Dendritic cell treated with granulocyte-macrophage colony-stimulating factor and Interleukin-4, amounts not matched to agents 40 ng/mL and 50 ng/mL, for 4 days (primary cell): Measurements from ENCODE around the gene MMEL1.

Experiments
- H3K27ac Mint-ChIP-seq: one replicate; pipeline ENCODE4 v1.8.0; 2022; ENCODE audit warnings: mild to moderate bottlenecking, mixed read lengths
- H3K27me3 Mint-ChIP-seq: one replicate; pipeline ENCODE4 v1.8.0; 2022; ENCODE audit warnings: mild to moderate bottlenecking, mixed read lengths
- H3K36me3 Mint-ChIP-seq: one replicate; pipeline ENCODE4 v1.8.0; 2022; ENCODE audit warnings: low read depth, mixed read lengths
- H3K4me1 Mint-ChIP-seq: one replicate; pipeline ENCODE4 v1.8.0; 2022; ENCODE audit warnings: low read depth, mixed read lengths
- H3K4me3 Mint-ChIP-seq: one replicate; pipeline ENCODE4 v1.8.0; 2022; ENCODE audit warnings: mild to moderate bottlenecking, moderate library complexity, mixed read lengths
- H3K9me3 Mint-ChIP-seq: one replicate; pipeline ENCODE4 v1.8.0; 2022; ENCODE audit warnings: mixed read lengths
- intact Hi-C: fragments of 100-400 bp; cut with micrococcal nuclease; formaldehyde crosslinking; loops from one replicate; pipeline ENCODE4 v1.15.0; 2022

MMEL1 gene

DNA sequence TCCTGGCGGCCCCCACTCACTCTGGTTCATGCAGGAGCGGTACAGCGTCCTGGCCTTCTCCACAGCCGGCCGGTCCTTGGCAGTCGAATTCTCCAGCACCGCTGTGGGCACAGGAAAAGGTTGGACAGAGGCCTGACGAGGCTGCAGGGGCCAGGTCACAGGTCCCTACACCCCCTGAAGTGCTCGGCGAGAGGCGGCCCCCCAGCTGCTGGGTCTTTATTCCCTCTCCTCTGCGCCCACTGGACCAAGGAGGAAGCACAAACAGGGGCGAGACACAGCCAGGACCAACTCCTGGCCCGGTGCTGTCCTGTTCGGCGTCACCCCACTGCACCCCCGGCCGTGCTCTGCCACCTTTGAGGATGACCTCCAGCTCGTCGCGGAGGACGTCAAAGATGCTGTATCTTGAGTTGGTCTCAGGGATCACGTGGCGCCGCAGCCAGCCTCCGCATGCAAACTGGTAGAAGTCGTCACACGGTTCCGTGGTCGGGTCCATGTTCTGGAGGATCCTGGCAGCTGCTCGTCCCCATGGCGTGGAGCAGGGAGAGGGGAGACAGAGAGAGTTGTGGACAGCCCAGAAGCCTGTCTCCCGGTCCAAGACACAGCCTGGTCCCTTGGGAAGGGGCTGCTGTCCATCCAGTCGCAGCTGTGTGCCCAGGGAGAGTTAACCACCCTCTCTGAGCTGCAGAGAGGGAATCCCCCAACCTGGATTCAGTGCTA is 23.3 kb downstream of the MMEL1 start:
- Mint-ChIP-seq H3K9me3 (peaks cover 15% of the 10 kb centered on the region), H3K27me3 (peaks cover 26% of the 10 kb centered on the region), H3K27ac (no peak overlapping the region), H3K4me1 (no peaks in the 10 kb centered on the region), H3K4me3 (no peak overlapping the region), H3K36me3 (no peaks in the 10 kb centered on the region)
- intact Hi-C loops: no loop called here

DNA sequence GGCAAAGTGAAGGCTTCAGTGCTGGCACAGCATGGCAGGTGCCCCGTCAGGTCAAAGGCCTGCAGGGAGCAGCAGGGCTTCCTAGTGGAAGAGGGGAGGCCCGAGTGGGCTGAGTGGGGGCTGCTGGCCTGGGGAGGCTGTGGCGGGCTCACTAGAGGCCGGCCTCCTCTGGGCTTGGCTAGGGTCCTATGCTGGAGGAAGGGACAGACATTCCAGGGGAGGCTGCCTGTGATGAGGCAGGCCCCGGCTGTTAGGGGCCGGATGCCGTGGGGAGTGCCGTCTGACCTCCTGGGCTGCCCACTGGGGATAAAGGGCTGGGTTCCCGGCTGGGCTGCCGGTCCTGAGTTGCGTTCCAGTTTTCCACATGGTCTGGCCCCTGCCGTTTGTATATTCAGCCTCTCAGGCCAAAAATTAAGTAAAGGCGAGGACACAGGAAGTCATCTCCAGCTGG is 25.1 kb downstream of the MMEL1 start:
- intact Hi-C loops: no loop called here
- Mint-ChIP-seq H3K27me3 (peaks cover 17% of the 10 kb centered on the region), H3K4me3 (no peak overlapping the region), H3K36me3 (no peaks in the 10 kb centered on the region), H3K4me1 (no peaks in the 10 kb centered on the region), H3K9me3 (no peaks in the 10 kb centered on the region), H3K27ac (no peak overlapping the region)

DNA sequence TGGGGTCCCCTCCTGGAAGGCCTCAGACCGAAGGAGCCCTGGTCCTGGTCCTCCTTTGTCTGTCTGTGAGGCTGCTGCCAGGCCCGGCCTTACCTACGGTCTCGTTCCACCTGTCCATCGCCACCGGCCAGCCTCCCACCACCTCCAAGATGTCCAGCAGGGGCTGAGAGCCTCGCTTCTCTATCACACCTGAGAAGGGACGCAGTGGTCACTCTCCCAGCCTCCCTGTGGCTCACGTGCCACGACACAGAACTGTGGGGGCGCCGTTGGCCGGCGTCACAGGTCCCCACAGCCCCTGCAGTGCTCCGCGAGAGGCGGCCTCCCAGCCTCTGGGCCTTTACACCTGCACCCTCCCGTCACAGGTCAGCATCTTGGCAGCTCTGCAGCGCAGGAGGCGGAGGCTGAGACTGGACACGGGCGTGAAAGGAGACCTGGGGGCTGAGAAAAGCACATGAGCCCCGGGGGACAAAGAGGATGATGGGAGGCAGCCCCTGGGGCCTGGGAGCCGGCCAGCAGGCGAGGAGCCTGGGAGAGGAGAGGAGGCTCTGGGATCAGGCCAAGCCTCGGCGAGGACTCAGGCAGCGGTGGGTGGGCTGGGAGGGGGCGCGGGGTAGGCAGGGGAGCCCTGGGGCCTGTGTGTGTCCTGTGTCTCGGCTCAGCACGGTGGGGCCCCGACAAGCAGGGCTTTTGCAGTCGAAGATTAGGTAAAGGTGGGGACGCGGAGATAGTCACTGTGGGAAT is 25.8 kb downstream of the MMEL1 start:
- Mint-ChIP-seq H3K27me3 (peaks cover 21% of the 10 kb centered on the region), H3K4me1 (no peaks in the 10 kb centered on the region), H3K9me3 (no peaks in the 10 kb centered on the region), H3K36me3 (no peaks in the 10 kb centered on the region), H3K27ac (no peak overlapping the region), H3K4me3 (no peak overlapping the region)
- intact Hi-C loops: no loop called here

DNA sequence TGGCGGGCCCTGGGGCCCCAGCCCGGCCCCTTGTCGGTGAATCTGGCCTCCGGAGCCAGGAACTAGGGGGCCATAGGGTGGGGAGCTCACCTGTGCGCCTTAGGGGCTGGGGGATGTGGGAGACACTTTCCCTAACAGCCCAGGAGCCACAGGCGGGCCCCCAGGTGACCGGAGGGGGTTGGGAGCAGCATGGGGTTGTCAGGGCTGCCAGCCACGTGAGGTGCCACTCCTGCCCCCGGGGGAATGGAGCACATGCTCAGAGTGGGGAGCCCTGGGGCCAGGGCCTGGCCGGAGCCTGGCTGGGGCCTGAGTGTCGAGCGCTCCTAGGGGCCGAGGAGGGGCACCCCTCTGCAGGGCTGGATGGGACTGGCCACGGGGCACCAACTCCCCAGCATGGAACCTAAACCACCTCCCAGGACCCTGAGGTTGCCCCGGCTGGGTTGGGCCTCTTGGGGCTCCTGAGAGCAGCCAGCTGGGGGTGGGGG is 26.4 kb downstream of the MMEL1 start:
- Mint-ChIP-seq H3K9me3 (no peaks in the 10 kb centered on the region), H3K4me1 (no peaks in the 10 kb centered on the region), H3K4me3 (no peak overlapping the region), H3K27me3 (peaks cover 23% of the 10 kb centered on the region), H3K36me3 (no peaks in the 10 kb centered on the region), H3K27ac (no peak overlapping the region)
- intact Hi-C loops: no loop called here

DNA sequence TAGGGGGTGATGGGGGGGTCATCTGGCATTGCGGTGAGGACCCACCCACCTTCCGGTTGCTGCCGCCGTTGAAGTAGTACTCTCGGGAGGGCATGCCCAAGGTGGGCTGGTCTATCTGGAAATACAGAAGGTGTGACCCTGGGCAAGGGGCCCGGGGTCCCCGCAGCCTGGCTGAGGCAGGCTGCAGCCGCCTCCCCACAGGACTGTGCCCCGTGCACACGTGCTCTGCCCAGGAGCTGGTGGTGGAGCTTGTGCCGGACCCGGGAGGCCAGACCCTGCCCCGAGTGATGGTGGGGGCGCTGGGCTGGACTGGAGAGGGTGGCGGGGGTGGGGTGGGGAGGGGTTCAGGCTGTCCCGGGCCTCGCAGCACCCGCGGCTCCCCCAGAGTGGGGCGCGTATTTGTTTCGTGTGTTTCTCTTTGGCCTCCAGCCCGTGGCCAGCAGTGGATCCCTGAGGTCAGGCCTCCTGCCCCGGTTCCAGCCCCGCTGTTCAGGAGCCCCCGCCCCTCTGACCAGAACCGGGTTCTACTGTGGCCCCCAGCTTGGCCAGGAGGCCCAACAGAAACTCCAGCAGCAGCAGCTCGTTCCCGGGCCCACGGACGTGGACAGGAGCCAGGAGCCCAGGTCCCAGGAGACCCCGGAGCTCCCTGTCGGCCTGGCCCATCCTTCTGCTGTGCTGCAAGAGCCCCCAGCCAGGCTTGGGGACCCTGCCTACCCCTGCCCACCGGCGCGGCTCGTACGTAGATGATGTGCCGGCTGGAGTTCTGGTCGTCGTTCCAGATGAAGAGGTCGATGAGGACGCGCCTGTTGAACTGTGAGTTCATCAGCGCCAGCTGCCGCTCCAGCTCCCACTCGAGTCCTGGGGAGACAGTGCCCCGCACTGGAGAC is 27.1 kb downstream of the MMEL1 start:
- no peaks in the 10 kb centered on the region for H3K36me3 Mint-ChIP-seq
- H3K27me3 Mint-ChIP-seq: peaks cover 19% of the 10 kb centered on the region
- no peaks in the 10 kb centered on the region for H3K4me1 Mint-ChIP-seq
- no peak overlapping the region for H3K4me3 Mint-ChIP-seq
- H3K27ac Mint-ChIP-seq: no peak overlapping the region
- intact Hi-C loops: no loop called here
- H3K9me3 Mint-ChIP-seq: no peaks in the 10 kb centered on the region

DNA sequence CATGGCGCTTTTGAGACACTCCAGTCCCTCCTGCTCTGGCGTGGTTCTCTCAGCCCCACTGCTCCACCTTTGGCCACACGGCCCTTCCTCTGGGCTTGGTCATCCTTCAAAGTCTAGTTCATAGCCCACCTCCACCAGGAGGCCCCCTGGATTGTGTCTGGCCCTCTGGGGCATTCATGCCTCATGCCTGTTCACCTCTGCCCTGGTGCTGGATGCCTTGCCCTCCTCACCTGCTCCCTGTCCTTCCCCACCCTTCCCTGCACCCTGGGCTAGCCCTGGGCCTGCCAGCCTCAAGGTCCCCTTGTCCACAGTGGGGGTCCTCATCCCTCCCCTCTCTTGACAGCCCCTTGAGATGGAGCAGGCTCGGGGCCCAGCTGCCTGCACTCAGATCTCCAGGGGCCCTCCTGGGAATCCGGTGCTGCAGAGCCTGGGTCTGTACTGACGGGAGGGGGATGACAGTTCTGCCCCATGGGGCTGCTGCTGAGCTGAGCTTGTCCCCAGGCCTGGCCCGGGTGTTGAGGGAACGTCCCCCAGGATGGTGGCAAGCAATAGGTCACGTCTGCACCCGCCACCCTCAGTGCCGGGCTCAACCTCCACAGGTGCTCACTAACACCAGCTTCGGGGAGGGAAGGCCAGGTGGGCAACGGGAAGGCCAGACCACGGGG is 27.8 kb downstream of the MMEL1 start:
- Mint-ChIP-seq H3K4me3 (no peak overlapping the region), H3K36me3 (no peaks in the 10 kb centered on the region), H3K4me1 (no peaks in the 10 kb centered on the region), H3K9me3 (no peaks in the 10 kb centered on the region), H3K27me3 (peaks cover 15% of the 10 kb centered on the region), H3K27ac (no peak overlapping the region)
- intact Hi-C loops: no loop called here

DNA sequence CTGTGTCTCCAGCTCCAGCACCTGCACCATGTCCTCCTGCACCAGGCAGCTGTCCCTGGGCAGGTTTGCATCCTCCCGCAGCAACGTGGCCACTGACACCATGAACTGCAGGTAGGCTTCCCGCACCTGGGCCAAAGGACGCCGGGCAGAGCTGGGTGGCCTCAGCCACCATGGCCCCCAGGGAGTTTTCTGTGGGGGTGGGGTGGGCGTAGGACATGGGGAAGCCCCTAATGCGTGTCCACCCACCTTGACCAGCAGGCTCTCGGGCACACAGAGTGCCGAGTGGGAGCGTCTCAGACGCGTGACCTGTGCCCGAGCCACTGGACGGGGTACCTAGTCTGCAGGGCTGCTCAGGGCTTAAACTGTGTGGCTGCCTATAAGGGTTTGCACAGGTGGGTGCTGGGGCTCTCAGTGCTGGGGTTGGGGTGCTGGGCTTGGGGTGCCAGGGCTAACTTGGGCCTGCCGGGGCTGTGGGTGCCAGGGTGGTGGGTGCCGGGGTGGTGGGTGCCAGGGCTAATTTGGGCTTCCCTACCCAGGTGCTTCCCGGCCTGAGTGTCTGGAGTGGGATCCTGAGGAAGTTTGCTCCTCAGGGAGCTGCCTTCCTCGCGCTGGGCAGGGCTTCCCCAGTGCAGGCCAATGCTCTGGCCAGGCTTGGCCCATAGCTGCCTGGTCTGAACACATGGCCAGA is 28.5 kb downstream of the MMEL1 start:
- H3K4me1 Mint-ChIP-seq: no peaks in the 10 kb centered on the region
- no peaks in the 10 kb centered on the region for H3K9me3 Mint-ChIP-seq
- intact Hi-C loops: no loop called here
- H3K36me3 Mint-ChIP-seq: no peaks in the 10 kb centered on the region
- no peak overlapping the region for H3K27ac Mint-ChIP-seq
- no peak overlapping the region for H3K4me3 Mint-ChIP-seq
- peaks cover 11% of the 10 kb centered on the region for H3K27me3 Mint-ChIP-seq

DNA sequence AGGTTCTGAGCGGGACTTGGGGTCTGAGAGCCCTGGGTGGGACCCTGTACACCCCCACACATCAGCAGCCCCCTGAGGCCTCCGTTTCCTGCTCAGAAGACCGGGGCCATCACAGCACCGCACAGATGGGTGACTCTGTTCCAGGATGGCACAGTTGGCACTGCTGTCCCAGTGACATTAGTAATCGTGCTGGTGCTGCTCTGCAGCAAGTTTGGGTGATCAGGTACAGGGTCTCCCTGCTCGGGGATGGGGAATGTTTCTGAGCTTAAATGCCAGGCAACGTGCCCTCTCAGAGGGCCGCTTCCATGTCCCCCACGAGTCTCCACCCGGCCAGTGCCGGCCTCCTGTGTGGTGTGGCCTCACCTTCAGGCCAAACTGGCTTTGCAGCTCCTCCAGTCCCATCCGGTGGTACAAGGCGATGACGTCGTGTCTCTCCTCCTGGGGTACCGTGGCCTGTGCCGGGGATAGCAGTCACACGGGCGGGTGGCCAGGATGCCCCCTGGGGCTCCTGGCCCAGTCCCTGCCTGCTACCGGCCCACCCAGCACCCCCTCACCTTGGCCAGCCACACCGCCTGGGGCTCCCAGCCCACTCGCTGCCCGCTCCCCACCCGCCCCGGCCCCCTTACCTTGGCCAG is 29.2 kb downstream of the MMEL1 start:
- no peaks in the 10 kb centered on the region for H3K9me3 Mint-ChIP-seq
- peaks cover 3% of the 10 kb centered on the region for H3K4me1 Mint-ChIP-seq
- peaks cover 11% of the 10 kb centered on the region for H3K27me3 Mint-ChIP-seq
- H3K36me3 Mint-ChIP-seq: no peaks in the 10 kb centered on the region
- intact Hi-C loops: no loop called here
- H3K4me3 Mint-ChIP-seq: no peak overlapping the region
- no peak overlapping the region for H3K27ac Mint-ChIP-seq

DNA sequence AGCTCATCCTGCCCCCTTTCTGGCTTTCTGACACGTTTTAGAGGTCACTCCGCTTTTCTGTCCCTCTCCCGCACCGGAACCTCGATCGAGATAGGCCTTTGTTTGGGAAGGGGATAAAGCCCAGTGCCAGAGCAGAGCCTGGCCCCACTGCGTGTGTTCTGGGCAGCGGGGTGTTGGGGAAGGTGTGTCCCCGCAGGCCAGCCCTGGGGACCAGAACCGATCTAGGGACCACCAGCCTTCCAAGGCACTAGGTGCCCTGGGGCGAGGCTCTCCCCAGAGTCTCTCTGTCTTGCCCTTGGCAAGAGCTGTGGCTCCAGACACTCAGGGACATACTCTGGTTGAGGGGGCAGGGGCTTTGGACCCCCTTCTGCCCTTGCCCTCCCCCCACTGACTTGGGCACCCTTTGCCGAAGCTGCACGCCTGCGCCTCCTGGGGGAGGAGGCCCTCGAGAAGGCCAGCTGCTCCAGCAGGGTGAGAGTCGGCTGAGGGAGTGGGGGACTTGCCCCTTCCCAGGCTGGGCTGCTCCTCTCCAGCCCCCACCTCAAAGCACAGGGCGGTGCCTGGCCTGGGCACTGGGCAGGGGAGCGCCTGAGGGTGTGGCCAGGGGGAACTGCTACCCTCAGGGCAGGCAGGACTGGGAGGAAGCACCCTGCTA is 29.8 kb downstream of the MMEL1 start:
- no peak overlapping the region for H3K27ac Mint-ChIP-seq
- H3K9me3 Mint-ChIP-seq: no peaks in the 10 kb centered on the region
- H3K4me3 Mint-ChIP-seq: no peak overlapping the region
- no peaks in the 10 kb centered on the region for H3K36me3 Mint-ChIP-seq
- peaks cover 14% of the 10 kb centered on the region for H3K27me3 Mint-ChIP-seq
- peaks cover 5% of the 10 kb centered on the region for H3K4me1 Mint-ChIP-seq
- intact Hi-C loops: no loop called here

DNA sequence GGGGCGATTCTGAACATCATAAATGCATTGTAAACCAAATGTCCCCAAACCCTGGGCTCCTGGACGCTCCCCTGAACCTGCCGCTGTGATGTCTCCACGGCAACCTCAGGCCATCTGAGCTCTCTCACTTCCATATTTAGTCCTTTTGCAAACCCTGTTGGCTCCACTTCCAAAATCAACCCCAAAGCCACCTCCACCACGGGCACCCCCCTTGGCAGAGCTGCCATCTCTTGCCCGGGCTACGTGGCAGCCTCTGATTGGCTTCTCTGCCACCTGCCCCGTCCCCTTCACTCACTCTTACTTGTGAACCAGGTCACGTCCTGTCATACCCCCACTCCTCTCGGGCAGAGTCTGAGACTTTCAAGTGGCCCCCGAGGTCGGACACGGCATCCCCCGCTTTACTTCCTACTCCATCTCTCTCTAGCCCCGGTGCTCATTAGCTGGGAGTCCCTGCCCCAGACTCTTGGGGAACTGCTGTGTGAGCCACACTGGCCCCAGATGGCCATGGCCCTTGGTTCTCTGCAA is 30.4 kb downstream of the MMEL1 start:
- Mint-ChIP-seq H3K4me1 (peaks cover 5% of the 10 kb centered on the region), H3K4me3 (no peak overlapping the region), H3K9me3 (no peaks in the 10 kb centered on the region), H3K27ac (no peak overlapping the region), H3K36me3 (no peaks in the 10 kb centered on the region), H3K27me3 (peaks cover 20% of the 10 kb centered on the region)
- intact Hi-C loops: no loop called here

DNA sequence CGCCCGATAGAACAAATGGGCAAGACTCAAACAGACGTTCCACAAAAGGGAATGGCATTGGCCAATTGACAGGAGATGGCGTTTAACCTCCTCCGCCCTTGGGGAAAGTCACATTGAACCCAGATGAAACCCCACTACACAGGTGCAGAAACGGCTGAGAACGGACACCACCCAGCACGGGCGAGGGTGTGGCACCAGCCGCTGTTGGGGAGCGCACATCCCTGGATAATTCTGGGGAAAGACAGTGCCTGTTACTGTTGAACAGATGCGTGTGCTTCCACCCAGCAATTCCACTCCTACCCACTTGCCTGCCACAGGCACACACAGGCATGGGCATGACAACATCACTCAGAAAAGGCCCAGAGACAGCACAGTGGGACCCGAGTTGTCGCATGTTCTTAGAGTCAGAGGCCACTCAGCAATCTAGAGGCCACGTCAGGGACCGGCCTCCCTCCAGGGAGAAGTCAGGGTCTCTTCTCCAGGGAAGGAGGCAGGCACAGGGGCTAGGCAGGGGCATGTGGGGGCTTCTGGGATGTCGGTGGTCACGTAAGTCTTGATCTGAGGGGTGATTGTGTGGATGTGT is 31.0 kb downstream of the MMEL1 start:
- peaks cover 5% of the 10 kb centered on the region for H3K4me1 Mint-ChIP-seq
- no peaks in the 10 kb centered on the region for H3K36me3 Mint-ChIP-seq
- H3K9me3 Mint-ChIP-seq: no peaks in the 10 kb centered on the region
- peaks cover 22% of the 10 kb centered on the region for H3K27me3 Mint-ChIP-seq
- no peak overlapping the region for H3K27ac Mint-ChIP-seq
- intact Hi-C loops: no loop called here
- no peak overlapping the region for H3K4me3 Mint-ChIP-seq

DNA sequence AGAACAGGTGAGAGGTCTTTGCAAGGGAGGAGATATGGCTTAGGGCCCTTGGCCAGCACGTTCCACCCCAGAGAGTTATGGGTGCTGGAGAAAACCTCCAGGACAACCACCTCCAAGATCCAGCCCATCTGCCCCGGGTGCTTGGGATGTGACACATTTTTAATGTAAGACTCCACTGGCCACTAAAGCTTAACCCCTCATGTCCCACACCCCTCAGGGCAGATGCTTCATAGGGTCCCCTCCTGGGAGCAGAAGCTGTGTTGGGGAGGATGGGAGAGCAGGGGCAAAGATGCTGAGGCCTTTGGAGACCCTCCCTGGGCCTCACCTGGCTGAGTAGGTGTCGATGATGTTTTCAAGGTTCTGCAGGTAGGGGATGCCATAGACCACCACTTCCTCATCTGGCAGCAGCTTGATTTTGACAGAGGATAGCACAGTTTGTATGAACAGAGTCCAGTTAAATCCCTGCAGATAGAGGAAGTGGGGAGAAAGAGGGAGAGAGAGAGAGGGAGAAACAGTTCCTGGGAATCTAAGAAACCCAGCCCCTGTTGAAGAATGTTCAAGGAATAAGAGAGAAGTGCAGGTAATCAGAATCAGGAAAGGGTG is 34.4 kb downstream of the MMEL1 start:
- no peak overlapping the region for H3K27ac Mint-ChIP-seq

More for the DNA sequence above, 34.4 kb downstream of the MMEL1 start:
- intact Hi-C loops: no loop called here
- peaks cover 35% of the 10 kb centered on the region for H3K27me3 Mint-ChIP-seq
- H3K4me1 Mint-ChIP-seq: peaks cover 11% of the 10 kb centered on the region
- H3K9me3 Mint-ChIP-seq: no peaks in the 10 kb centered on the region
- H3K36me3 Mint-ChIP-seq: no peaks in the 10 kb centered on the region
- H3K4me3 Mint-ChIP-seq: no peak overlapping the region
